ENCODE results near the gene VPS11.

VPS11 gene

DNA sequence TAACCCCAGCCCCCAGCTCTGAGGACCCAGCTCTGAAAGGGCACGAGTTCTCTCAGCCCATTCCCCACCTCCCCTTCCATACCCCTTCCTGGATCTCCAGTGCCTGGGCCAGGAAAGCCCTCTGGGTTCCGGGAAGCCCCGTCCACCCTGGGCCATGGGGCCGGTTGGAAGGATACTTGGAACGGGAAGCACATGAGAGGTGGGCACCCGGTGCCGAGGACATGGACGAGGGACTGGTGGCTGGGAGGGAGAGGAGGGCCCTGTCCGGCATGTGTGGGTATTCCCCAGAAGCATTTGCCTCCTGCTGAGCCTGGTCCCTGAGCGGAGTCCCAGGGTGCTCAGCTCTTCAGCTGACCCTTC is 48.6 kb downstream of the VPS11 start:
- no peak for DNase-seq (ENCODE audit: low read depth in 2 of 2)
- no peak overlapping the region for H3K4me3 ChIP-seq (replicated peaks in 1 of 2; ENCODE audit: low read depth in 2 of 2, low read length in 2 of 2)
- TF ChIP-seq, protein P1, sequence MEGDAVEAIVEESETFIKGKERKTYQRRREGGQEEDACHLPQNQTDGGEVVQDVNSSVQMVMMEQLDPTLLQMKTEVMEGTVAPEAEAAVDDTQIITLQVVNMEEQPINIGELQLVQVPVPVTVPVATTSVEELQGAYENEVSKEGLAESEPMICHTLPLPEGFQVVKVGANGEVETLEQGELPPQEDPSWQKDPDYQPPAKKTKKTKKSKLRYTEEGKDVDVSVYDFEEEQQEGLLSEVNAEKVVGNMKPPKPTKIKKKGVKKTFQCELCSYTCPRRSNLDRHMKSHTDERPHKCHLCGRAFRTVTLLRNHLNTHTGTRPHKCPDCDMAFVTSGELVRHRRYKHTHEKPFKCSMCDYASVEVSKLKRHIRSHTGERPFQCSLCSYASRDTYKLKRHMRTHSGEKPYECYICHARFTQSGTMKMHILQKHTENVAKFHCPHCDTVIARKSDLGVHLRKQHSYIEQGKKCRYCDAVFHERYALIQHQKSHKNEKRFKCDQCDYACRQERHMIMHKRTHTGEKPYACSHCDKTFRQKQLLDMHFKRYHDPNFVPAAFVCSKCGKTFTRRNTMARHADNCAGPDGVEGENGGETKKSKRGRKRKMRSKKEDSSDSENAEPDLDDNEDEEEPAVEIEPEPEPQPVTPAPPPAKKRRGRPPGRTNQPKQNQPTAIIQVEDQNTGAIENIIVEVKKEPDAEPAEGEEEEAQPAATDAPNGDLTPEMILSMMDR (IDR thresholded peaks at IDR 0.05; ENCODE audit: low read depth, low read length): no peak

DNA sequence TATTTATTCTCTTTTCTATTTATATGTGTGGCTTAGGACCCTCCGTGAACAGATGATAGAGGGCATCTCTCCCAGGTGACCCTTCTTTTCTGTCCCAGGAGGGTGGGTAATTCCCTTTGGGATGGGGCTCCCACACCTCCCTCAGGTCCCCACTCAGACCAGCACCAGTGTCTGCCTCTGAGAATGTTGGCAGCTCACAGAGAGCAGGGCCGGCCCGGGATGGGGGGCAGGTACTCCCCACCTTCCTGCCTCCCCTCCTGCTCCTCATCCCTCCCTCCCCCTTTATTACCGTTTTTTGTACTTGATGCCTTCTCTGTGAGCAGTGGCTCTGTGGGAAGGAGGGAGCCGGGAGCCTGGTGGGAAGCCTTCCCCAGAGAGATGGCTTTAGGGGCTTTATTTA is 49.0 kb downstream of the VPS11 start:
- DNase-seq (ENCODE audit: low read depth in 2 of 2): no peak
- TF ChIP-seq, protein P1 (IDR thresholded peaks at IDR 0.05; ENCODE audit: low read depth, low read length): no peak
- H3K4me3 ChIP-seq (replicated peaks in 1 of 2; ENCODE audit: low read depth in 2 of 2, low read length in 2 of 2): no peak overlapping the region

DNA sequence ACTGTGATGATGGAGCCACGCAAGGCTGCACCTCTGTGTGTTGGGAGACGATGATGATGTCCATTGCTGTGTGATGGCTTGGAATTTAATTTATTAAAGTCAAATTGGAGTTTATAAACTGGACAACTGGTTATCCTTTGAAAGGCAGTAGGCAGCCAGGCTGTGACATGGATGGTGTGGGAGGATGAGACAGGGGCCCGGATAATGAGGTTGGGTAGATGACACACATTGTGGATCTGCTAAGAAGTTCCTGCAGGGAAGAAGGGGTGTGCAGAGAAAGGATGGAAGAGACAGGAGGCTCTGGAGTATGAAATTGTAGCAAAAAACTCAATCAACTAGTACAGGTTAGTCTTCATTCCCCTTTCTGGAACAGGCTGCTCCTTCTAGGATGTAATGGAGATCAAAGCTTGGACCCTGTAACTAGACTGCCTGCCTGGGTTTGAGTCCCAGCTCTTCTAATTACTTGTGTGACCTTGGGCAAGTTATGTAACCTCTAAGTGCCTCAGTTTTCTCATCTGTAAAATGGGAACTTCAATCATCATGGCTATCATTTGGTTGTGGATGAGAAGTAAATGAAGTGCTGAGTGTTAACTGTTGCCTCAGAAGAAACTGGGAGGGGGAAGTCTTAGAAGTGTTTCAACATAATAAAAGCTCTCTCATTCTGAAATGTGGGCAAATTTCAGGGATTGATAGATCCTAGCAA is 49.5 kb downstream of the VPS11 start:
- DNase-seq (ENCODE audit: low read depth in 2 of 2): no peak
- H3K4me3 ChIP-seq (replicated peaks in 1 of 2; ENCODE audit: low read depth in 2 of 2, low read length in 2 of 2): no peak overlapping the region
- TF ChIP-seq, protein P1 (IDR thresholded peaks at IDR 0.05; ENCODE audit: low read depth, low read length): no peak

- no peak for DNase-seq (ENCODE audit: low read depth in 2 of 2)
Measured at GRCh38 chr11:119118227-119118626, 50.6 kb downstream of the VPS11 start.

GRCh38 chr11:119118946-119119345 is 51.3 kb downstream of the VPS11 start:
- no peak for DNase-seq (ENCODE audit: low read depth in 2 of 2)
- TF ChIP-seq, protein P1 (IDR thresholded peaks at IDR 0.05; ENCODE audit: low read depth, low read length): no peak
- H3K4me3 ChIP-seq (replicated peaks in 1 of 2; ENCODE audit: low read depth in 2 of 2, low read length in 2 of 2): no peak overlapping the region

More at GRCh38 chr11:119118227-119118626, 50.6 kb downstream of the VPS11 start:
- H3K4me3 ChIP-seq (replicated peaks in 1 of 2; ENCODE audit: low read depth in 2 of 2, low read length in 2 of 2): no peak overlapping the region
- TF ChIP-seq, protein P1 (IDR thresholded peaks at IDR 0.05; ENCODE audit: low read depth, low read length): no peak

GRCh38 chr11:119120639-119121007 is 53.0 kb downstream of the VPS11 start:
- peak overlapping the region; percentile 51 to 64 for H3K4me3 ChIP-seq (replicated peaks in 1 of 2; ENCODE audit: low read depth in 2 of 2, low read length in 2 of 2)
- TF ChIP-seq, protein P1 (IDR thresholded peaks at IDR 0.05; ENCODE audit: low read depth, low read length): no peak
- peak in 1 of 2 donors; percentile 44 for DNase-seq (ENCODE audit: low read depth in 2 of 2)

Measured in cardiac fibroblast (primary cell).